Measurements from ENCODE around the gene SNX8. TPM values are rescaled to one million over a fixed set of nuclear protein-coding genes. Genes with fewer than 3 reads are reported as not detected.

Gene SNX8
- total and polyA plus RNA-seq, 9 of the 15 experiments (the other 6 are each of a cell fraction or from before 2014, with no cell fraction given), result 2.7 to 51.6 (median 16.9) TPM

DNA sequence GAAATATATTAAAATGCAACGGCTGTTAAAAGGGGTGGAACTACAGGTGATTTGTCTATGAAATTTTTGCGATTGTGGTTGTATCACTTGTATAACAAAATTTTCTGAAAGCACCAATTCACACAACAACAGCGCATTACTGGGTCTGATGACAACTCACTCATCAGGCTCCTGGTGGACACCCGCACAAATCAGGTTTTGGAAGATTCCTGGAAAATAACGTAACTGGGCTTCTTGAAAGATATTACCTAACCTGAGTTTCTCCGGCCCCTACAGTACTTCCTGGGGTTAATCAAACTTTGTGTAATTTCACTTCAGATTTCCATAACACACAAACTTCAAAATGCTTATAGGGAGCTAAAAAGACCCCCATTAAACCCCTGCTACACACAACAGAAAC, 7.6 kb downstream of the SNX8 start (continued):
- TF ChIP-seq CREB3 (tag; conservative IDR thresholded peaks at IDR 0.05; ENCODE audit: low read depth), result no peak
- no peak for TF ChIP-seq JUND (IDR thresholded peaks at IDR 0.05; ENCODE audit: borderline replicate concordance, low read depth, low read length)
- peak; percentile 23; the same call in 1 of the 3 replicates for TF ChIP-seq JUND (tag; IDR thresholded peaks at IDR 0.05; ENCODE audit: borderline replicate concordance, low read depth, low read length)
- no peak for TF ChIP-seq SIN3B (IDR thresholded peaks at IDR 0.05; ENCODE audit: low read depth)
- TF ChIP-seq TEAD4 (IDR thresholded peaks at IDR 0.05; ENCODE audit: low read length), result 0 out of 2 replicates have a peak, but pooled peaks have one; percentile 24
- TF ChIP-seq TEAD4 (CRISPR knock-in tag; IDR thresholded peaks at IDR 0.05; ENCODE audit: borderline replicate concordance), result no peak
- no peak for TF ChIP-seq NFATC3 (IDR thresholded peaks at IDR 0.05)
- no peak for TF ChIP-seq NR3C1 (CRISPR knock-in tag; IDR thresholded peaks at IDR 0.05)
- TF ChIP-seq ZNF316 (IDR thresholded peaks at IDR 0.05), result no peak
- TF ChIP-seq, protein P1, sequence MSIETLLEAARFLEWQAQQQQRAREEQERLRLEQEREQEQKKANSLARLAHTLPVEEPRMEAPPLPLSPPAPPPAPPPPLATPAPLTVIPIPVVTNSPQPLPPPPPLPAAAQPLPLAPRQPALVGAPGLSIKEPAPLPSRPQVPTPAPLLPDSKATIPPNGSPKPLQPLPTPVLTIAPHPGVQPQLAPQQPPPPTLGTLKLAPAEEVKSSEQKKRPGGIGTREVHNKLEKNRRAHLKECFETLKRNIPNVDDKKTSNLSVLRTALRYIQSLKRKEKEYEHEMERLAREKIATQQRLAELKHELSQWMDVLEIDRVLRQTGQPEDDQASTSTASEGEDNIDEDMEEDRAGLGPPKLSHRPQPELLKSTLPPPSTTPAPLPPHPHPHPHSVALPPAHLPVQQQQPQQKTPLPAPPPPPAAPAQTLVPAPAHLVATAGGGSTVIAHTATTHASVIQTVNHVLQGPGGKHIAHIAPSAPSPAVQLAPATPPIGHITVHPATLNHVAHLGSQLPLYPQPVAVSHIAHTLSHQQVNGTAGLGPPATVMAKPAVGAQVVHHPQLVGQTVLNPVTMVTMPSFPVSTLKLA (conservative IDR thresholded peaks at IDR 0.05), result no peak
- TF ChIP-seq ZNF75A (CRISPR knock-in tag; IDR thresholded peaks at IDR 0.05), result no peak
- no peak for TF ChIP-seq GABPA (tag; conservative IDR thresholded peaks at IDR 0.05; ENCODE audit: low read depth)
- TF ChIP-seq, protein P2, sequence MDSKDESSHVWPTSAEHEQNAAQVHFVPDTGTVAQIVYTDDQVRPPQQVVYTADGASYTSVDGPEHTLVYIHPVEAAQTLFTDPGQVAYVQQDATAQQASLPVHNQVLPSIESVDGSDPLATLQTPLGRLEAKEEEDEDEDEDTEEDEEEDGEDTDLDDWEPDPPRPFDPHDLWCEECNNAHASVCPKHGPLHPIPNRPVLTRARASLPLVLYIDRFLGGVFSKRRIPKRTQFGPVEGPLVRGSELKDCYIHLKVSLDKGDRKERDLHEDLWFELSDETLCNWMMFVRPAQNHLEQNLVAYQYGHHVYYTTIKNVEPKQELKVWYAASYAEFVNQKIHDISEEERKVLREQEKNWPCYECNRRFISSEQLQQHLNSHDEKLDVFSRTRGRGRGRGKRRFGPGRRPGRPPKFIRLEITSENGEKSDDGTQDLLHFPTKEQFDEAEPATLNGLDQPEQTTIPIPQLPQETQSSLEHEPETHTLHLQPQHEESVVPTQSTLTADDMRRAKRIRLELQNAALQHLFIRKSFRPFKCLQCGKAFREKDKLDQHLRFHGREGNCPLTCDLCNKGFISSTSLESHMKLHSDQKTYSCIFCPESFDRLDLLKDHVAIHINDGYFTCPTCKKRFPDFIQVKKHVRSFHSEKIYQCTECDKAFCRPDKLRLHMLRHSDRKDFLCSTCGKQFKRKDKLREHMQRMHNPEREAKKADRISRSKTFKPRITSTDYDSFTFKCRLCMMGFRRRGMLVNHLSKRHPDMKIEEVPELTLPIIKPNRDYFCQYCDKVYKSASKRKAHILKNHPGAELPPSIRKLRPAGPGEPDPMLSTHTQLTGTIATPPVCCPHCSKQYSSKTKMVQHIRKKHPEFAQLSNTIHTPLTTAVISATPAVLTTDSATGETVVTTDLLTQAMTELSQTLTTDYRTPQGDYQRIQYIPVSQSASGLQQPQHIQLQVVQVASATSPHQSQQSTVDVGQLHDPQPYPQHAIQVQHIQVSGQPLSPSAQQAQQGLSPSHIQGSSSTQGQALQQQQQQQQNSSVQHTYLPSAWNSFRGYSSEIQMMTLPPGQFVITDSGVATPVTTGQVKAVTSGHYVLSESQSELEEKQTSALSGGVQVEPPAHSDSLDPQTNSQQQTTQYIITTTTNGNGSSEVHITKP (IDR thresholded peaks at IDR 0.05; ENCODE audit: partially characterized antibody), result peak; percentile 67
- TF ChIP-seq ZNF830 (CRISPR knock-in tag; IDR thresholded peaks at IDR 0.05), result no peak
- TF ChIP-seq ZKSCAN8 (CRISPR knock-in tag; IDR thresholded peaks at IDR 0.05), result no peak

Measured in K562 (cell line).